Effector memory CD8-positive, alpha-beta T cell (primary cell): ENCODE results near the gene DNAJC18.
A peak's percentile ranks its signal among the peaks of the same experiment; 100 is the strongest.

Experiments
- ATAC-seq: fragments of 150-1000 bp; cut with Tn5 transposase; replicated peaks from 2 replicates; pipeline ENCODE4 v1.10.0; 2021; ENCODE audit warnings: mild to moderate bottlenecking, moderate library complexity
- DNase-seq, 3 experiments: peaks; one replicate each; pipeline ENCODE4 v3.0.0; 2021
- H3K27ac Mint-ChIP-seq, 2 donors: one replicate each; pipeline ENCODE4 v1.8.0; 2022; ENCODE audit warnings: mild to moderate bottlenecking in 2 of 2, mixed read lengths in 2 of 2, moderate library complexity in 2 of 2
- H3K27me3 Mint-ChIP-seq, 2 donors: one replicate each; pipeline ENCODE4 v1.8.0; 2022; ENCODE audit warnings: mixed read lengths in 2 of 2
- H3K36me3 Mint-ChIP-seq: one replicate; pipeline ENCODE4 v1.8.0; 2022; ENCODE audit warnings: mild to moderate bottlenecking, moderate library complexity, mixed read lengths; ENCODE audit not compliant: insufficient read depth
- H3K4me1 Mint-ChIP-seq, 2 donors: one replicate each; pipeline ENCODE4 v1.8.0; 2022; ENCODE audit warnings: low read depth in 2 of 2, mixed read lengths in 2 of 2
- H3K4me3 Mint-ChIP-seq, 2 donors: one replicate each; pipeline ENCODE4 v1.8.0; 2022; ENCODE audit warnings: mild to moderate bottlenecking in 2 of 2, mixed read lengths in 2 of 2, moderate library complexity in 2 of 2
- H3K9me3 Mint-ChIP-seq, 2 donors: one replicate each; pipeline ENCODE4 v1.8.0; 2022; ENCODE audit warnings: mixed read lengths in 2 of 2

Gene DNAJC18

GRCh38 chr5:139381837-139382761 lies 57.2 kb downstream of the DNAJC18 start:
- Mint-ChIP-seq H3K36me3 (peaks cover 14% of the 10 kb centered on the region), H3K27me3 (no peaks in the 10 kb centered on the region), H3K27ac (no peak overlapping the region), H3K9me3 (no peaks in the 10 kb centered on the region), H3K4me1 (peaks cover 15 to 31% of the 10 kb centered on the region in 2 donors), H3K4me3 (no peak overlapping the region)
- ATAC-seq (no peak), DNase-seq (no peak)

DNA sequence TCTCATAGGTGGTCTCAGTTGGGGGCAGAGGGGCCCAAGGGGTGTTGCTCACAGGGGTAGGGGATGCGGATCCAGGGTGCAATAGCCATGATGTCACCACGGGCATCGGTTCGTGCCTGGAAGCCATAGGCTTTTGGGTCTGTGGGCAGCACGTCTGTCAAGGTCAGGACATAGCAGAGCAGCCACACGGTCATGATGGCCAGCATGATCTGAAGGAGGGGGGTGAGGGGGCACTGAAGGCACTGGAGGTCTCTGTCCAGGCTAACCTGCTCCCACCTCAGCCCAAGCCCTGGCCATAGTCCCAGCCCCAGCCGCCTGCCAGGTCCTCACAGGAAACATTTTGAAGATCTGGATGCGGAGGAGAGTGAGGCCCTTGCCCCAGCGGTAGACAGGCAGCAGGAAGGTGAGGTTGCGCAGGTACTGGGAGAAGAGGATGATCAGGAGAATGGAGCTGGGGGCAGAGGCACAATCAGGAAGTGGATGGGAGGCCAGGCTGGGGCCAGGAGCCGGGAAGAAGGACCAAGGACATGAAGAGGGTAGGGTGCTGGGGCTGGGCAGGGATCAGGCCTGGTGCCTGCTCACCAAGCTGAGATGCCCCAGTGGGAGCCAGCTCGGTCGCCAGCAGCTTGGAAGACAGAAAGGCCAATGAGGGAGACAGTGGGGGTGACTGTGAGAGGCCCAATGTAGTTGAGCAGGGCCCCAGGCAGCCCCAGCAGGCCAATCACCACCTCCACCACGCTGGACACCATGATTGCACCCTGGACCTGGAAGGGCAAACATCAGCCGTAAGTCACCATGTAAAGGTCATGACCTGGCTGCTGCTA lies 59.5 kb downstream of the DNAJC18 start:
- ATAC-seq: no peak
- H3K27me3 Mint-ChIP-seq: no peaks in the 10 kb centered on the region
- no peak overlapping the region for H3K4me3 Mint-ChIP-seq
- H3K36me3 Mint-ChIP-seq: peaks cover 7% of the 10 kb centered on the region
- no peak for DNase-seq
- H3K9me3 Mint-ChIP-seq: no peaks in the 10 kb centered on the region
- H3K4me1 Mint-ChIP-seq: peaks cover 7 to 20% of the 10 kb centered on the region in 2 donors
- H3K27ac Mint-ChIP-seq: peak overlapping the region in 1 of 2 donors; percentile 88

DNA sequence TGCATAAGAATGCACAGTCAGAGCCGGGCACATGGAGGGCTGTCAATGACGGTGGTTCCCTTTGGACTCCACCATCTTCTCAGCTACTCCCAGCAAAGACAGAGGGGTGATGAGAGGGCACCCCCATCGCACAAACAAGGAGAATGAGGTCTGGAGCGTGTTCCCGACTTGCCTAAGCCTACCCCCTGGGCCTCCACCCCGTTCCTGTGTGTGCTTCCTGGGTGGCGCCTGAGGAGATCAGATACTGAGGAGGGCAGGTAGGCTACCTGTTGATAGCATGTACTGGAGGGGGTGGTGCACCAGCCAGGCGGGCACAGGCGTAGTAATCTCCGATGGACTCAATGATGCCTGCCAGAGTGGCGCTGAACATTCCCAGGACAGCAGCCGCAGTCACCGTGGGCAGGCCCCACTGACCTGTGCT lies 60.4 kb downstream of the DNAJC18 start:
- no peak overlapping the region for H3K4me3 Mint-ChIP-seq
- peaks cover 7% of the 10 kb centered on the region for H3K36me3 Mint-ChIP-seq
- H3K9me3 Mint-ChIP-seq: no peaks in the 10 kb centered on the region
- DNase-seq (no peak), ATAC-seq (no peak)
- H3K27me3 Mint-ChIP-seq: no peaks in the 10 kb centered on the region
- peaks cover 0 to 14% of the 10 kb centered on the region in 2 donors for H3K4me1 Mint-ChIP-seq
- H3K27ac Mint-ChIP-seq: peak overlapping the region in 1 of 2 donors; percentile 83

DNA sequence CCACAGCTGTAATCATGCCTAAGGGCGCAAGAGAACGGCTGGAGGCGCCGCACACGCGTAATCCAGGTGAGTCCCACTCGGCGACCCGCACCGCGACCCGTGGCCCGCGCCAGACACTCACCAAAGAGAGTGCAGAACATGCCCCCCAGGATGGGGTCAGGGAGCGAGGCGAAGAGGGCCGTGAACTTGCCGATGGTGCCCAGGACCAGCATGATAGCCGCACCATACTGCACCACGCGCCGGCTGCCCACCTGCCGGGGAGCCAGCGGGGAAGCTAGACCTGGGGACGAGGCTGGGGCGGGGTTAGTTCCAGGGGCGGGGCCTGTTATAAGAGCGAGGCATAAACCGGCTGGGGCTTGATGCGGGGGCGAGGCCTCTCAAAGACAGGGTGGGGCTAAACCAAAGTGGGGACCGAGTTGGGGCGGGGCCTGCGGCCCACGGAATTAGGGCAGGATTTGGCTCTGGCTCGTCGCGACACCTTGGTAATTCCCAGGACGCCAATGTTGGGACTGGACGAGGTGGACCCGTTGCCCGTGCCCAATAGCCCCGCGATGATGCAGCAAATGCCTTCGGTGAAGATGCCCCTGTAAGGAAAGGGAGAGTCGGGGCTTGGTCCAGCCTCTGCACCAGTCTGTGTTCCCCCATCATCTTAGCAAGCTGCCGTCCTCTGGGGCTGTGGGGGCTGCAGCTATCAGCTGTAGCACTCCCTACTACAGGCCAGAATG lies 61.1 kb downstream of the DNAJC18 start:
- H3K27me3 Mint-ChIP-seq: no peaks in the 10 kb centered on the region
- ATAC-seq: no peak

GRCh38 chr5:139377226-139377625 lies 62.1 kb downstream of the DNAJC18 start:
- peaks cover 0 to 8% of the 10 kb centered on the region in 2 donors for H3K4me1 Mint-ChIP-seq
- H3K27me3 Mint-ChIP-seq: no peaks in the 10 kb centered on the region
- peaks cover 14% of the 10 kb centered on the region for H3K36me3 Mint-ChIP-seq
- no peak for DNase-seq
- no peaks in the 10 kb centered on the region for H3K9me3 Mint-ChIP-seq
- ATAC-seq: no peak
- H3K4me3 Mint-ChIP-seq: no peak overlapping the region
- H3K27ac Mint-ChIP-seq: no peak overlapping the region

More for the DNA sequence above, 61.1 kb downstream of the DNAJC18 start:
- H3K36me3 Mint-ChIP-seq: peaks cover 11% of the 10 kb centered on the region
- no peaks in the 10 kb centered on the region for H3K9me3 Mint-ChIP-seq
- H3K4me1 Mint-ChIP-seq: peaks cover 0 to 9% of the 10 kb centered on the region in 2 donors
- peak overlapping the region in 1 of 2 donors; percentile 83 for H3K27ac Mint-ChIP-seq
- no peak overlapping the region for H3K4me3 Mint-ChIP-seq
- no peak for DNase-seq

DNA sequence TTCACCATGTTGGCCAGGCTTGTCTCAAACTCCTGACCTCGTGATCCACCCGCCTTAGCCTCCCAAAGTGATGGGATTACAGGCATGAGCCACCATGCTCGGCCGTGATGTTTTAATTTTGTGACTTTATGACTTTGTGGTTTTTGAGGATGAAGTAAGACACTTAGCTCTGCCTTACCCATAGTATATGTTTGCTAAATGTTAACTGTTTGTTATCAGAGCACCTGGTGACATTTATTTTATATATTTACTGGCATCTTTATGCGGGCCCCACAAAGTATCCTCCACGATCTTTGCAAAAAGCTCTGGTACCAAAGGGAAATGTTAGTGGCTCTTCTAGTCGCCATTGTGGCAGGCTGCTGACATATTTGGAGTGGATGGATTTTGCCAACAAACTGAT lies 63.0 kb downstream of the DNAJC18 start:
- ATAC-seq: no peak
- Mint-ChIP-seq H3K36me3 (peaks cover 19% of the 10 kb centered on the region), H3K9me3 (no peaks in the 10 kb centered on the region), H3K4me3 (no peak overlapping the region), H3K27ac (no peak overlapping the region), H3K27me3 (no peaks in the 10 kb centered on the region), H3K4me1 (peaks cover 0 to 8% of the 10 kb centered on the region in 2 donors)
- DNase-seq: no peak

DNA sequence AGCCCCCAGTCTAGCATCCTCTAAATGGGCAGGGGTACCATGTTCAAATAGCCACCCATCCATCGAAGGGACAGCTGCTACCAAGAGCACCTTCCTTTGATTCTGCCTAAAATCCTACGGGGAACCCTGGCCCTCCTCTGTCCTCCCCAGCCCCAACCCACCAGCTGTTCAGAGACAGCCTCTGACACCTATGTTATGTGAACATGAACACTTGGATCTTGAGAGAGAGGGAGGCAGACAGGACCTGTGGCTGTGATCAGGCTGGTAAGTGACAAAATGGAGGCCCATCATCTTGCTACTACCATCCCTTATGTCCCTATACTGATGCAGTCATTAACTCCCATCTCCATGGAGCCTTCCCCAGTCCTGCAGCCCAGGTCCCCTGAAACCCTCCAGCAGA lies 64.4 kb downstream of the DNAJC18 start:
- Mint-ChIP-seq H3K36me3 (peaks cover 28% of the 10 kb centered on the region), H3K4me1 (peaks cover 0 to 8% of the 10 kb centered on the region in 2 donors), H3K4me3 (no peak overlapping the region), H3K27ac (no peak overlapping the region), H3K9me3 (no peaks in the 10 kb centered on the region), H3K27me3 (no peaks in the 10 kb centered on the region)
- ATAC-seq (no peak), DNase-seq (no peak)

- Mint-ChIP-seq H3K27ac (peak overlapping the region in 1 of 2 donors; percentile 20), H3K36me3 (peaks cover 44% of the 10 kb centered on the region), H3K9me3 (no peaks in the 10 kb centered on the region), H3K27me3 (no peaks in the 10 kb centered on the region), H3K4me1 (no peaks in the 10 kb centered on the region), H3K4me3 (no peak overlapping the region)
- ATAC-seq (no peak), DNase-seq (no peak)
These were observed 67.6 kb downstream of the DNAJC18 start for GRCh38 chr5:139371482-139372435.

GRCh38 chr5:139369181-139369580 lies 70.1 kb downstream of the DNAJC18 start:
- ATAC-seq (no peak), DNase-seq (no peak)
- H3K36me3 Mint-ChIP-seq: peaks cover 66% of the 10 kb centered on the region
- no peaks in the 10 kb centered on the region for H3K27me3 Mint-ChIP-seq
- H3K9me3 Mint-ChIP-seq: no peaks in the 10 kb centered on the region
- H3K4me1 Mint-ChIP-seq: no peaks in the 10 kb centered on the region
- no peak overlapping the region for H3K4me3 Mint-ChIP-seq
- no peak overlapping the region for H3K27ac Mint-ChIP-seq

DNA sequence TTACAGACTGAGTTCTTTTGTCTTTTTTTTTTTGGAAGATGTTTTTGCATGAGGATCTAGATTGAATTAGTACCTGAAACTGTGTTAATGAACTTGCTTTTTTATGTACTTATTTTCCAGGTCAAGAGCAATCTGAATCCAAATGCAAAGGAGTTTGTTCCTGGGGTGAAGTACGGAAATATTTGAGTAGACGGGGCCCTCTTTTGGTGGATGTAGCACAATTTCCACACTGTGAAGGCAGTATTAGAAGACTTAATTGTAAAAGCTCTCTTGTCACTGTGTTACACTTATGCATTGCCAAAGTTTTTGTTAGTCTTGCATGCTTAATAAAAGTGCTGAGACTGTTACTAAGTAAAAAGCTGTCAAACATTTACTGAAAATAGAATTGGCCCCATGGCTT lies 70.7 kb downstream of the DNAJC18 start:
- H3K36me3 Mint-ChIP-seq: peaks cover 71% of the 10 kb centered on the region
- H3K27ac Mint-ChIP-seq: no peak overlapping the region
- DNase-seq: no peak

DNA sequence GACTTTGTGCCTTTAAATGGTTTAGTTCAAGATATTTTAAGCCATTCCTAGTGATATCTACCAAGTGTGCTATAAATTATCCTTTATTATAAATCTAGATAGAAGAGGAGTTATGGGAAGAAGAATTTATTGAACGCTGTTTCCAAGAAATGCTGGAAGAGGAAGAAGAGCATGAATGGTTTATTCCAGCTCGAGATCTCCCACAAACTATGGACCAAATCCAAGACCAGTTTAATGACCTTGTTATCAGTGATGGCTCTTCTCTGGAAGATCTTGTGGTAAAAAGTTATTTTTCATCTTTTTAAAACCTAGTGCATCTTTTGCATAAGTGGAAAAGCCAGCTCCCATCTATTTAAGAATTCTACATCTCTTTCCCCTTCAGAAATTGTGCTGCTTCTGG lies 74.9 kb downstream of the DNAJC18 start:
- Mint-ChIP-seq H3K36me3 (peaks cover 60% of the 10 kb centered on the region), H3K4me1 (peaks cover 8 to 10% of the 10 kb centered on the region in 2 donors), H3K4me3 (no peak overlapping the region), H3K27me3 (no peaks in the 10 kb centered on the region), H3K27ac (peak overlapping the region in 1 of 2 donors; percentile 60), H3K9me3 (no peaks in the 10 kb centered on the region)
- DNase-seq: no peak
- ATAC-seq: no peak

More for the DNA sequence above, 70.7 kb downstream of the DNAJC18 start:
- Mint-ChIP-seq H3K27me3 (no peaks in the 10 kb centered on the region), H3K4me3 (no peak overlapping the region), H3K4me1 (no peaks in the 10 kb centered on the region), H3K9me3 (no peaks in the 10 kb centered on the region)
- no peak for ATAC-seq

GRCh38 chr5:139363937-139364336 lies 75.4 kb downstream of the DNAJC18 start:
- DNase-seq: no peak
- peaks cover 57% of the 10 kb centered on the region for H3K36me3 Mint-ChIP-seq
- H3K4me3 Mint-ChIP-seq: no peak overlapping the region
- no peak for ATAC-seq
- H3K27ac Mint-ChIP-seq: no peak overlapping the region
- H3K4me1 Mint-ChIP-seq: peaks cover 8 to 10% of the 10 kb centered on the region in 2 donors
- H3K9me3 Mint-ChIP-seq: no peaks in the 10 kb centered on the region
- no peaks in the 10 kb centered on the region for H3K27me3 Mint-ChIP-seq
